PC-3 (cell line): ENCODE measurements around the gene CCBE1. TPM values are rescaled to one million over a fixed set of nuclear protein-coding genes. Genes with fewer than 3 reads are reported as not detected.

Source experiments
- ATAC-seq: fragments of 200-7000 bp; cut with Tn5 transposase; 2 replicates; pipeline ENCODE4 v1.9.1; 2020; ENCODE audit warnings: mild to moderate bottlenecking, moderate library complexity
- BruUV-seq: library from RNA; stranded (reverse); fragments of 400-500 nt; replicated peaks from 2 replicates; lab custom pipeline; 2021; lab: Mats Ljungman, UMichigan
- CTCF ChIA-PET: fragments of 300-600 bp; sonication (Branson Sonifier 250); formaldehyde crosslinking; loops from one replicate; lab custom pipeline; 2022; ENCODE audit warnings: antibody characterized with exemption; lab: Charles Lee
- POLR2A ChIA-PET: fragments of 300-600 bp; sonication (Branson Sonifier 250); formaldehyde crosslinking; loops from one replicate; lab custom pipeline; 2022; ENCODE audit warnings: antibody characterized with exemption; ENCODE audit not compliant: unreplicated experiment; lab: Charles Lee
- DNase-seq: peaks from one replicate; pipeline ENCODE4 v3.0.0-alpha.2; 2015
- H2AFZ ChIP-seq: fragments of 300-600 bp; sonication (generic); 2 replicates; pipeline ENCODE4 v1.6.0; 2016; ENCODE audit warnings: antibody characterized with exemption, low read length
- H3F3A ChIP-seq: fragments of 300-600 bp; sonication (generic); one replicate; pipeline ENCODE4 v1.6.0; 2017; ENCODE audit warnings: antibody characterized with exemption, low read length, control low read depth, mild to moderate bottlenecking; ENCODE audit not compliant: unreplicated experiment
- H3K27ac ChIP-seq: fragments of 300-600 bp; sonication (generic); 2 replicates; pipeline ENCODE4 v1.5.1; 2016; ENCODE audit warnings: mild to moderate bottlenecking, low read length
- H3K27me3 ChIP-seq: fragments of 300-600 bp; sonication (generic); 2 replicates; pipeline ENCODE4 v1.6.1; 2016; ENCODE audit warnings: low read length, mixed read lengths
- H3K36me3 ChIP-seq: fragments of 300-600 bp; sonication (generic); 2 replicates; pipeline ENCODE4 v1.6.1; 2016; ENCODE audit warnings: low read depth, mixed run types, low read length, mixed read lengths
- H3K4me1 ChIP-seq: fragments of 300-600 bp; sonication (generic); 2 replicates; pipeline ENCODE4 v1.5.1; 2016; ENCODE audit warnings: low read length; ENCODE audit not compliant: insufficient read depth
- H3K4me2 ChIP-seq: fragments of 300-600 bp; sonication (generic); 2 replicates; pipeline ENCODE4 v1.6.0; 2016; ENCODE audit warnings: low read length
- H3K4me3 ChIP-seq: fragments of 300-600 bp; sonication (generic); 2 replicates; pipeline ENCODE4 v1.5.1; 2016; ENCODE audit warnings: mild to moderate bottlenecking, low read length, mixed read lengths
- H3K79me2 ChIP-seq: fragments of 300-600 bp; sonication (generic); 2 replicates; pipeline ENCODE4 v1.6.1; 2017; ENCODE audit warnings: low read length, mixed read lengths
- H3K9ac ChIP-seq: fragments of 300-600 bp; sonication (generic); 2 replicates; pipeline ENCODE4 v1.6.0; 2016; ENCODE audit warnings: mild to moderate bottlenecking, low read length
- H3K9me2 ChIP-seq: fragments of 300-600 bp; sonication (generic); replicated peaks from 2 replicates; pipeline ENCODE4 v1.6.1; 2016; ENCODE audit warnings: mixed run types, low read length, mixed read lengths
- H3K9me3 ChIP-seq: fragments of 300-600 bp; sonication (generic); 2 replicates; pipeline ENCODE4 v1.6.1; 2016; ENCODE audit warnings: low read length, mixed read lengths
- H4K20me1 ChIP-seq: fragments of 300-600 bp; sonication (generic); 2 replicates; pipeline ENCODE4 v1.6.1; 2016; ENCODE audit warnings: low read length, mixed read lengths
- EZH2 ChIP-seq: fragments of 300-600 bp; sonication (generic); IDR thresholded peaks from one replicate; pipeline ENCODE4 v1.6.1; 2017; ENCODE audit warnings: antibody characterized with exemption, mild to moderate bottlenecking, low read length; ENCODE audit not compliant: unreplicated experiment
- EZH2phosphoT487 ChIP-seq: fragments of 300-600 bp; sonication (generic); IDR thresholded peaks from 2 replicates; pipeline ENCODE4 v1.6.1; 2018; ENCODE audit warnings: mild to moderate bottlenecking, antibody characterized with exemption, low read length, borderline replicate concordance
- intact Hi-C: fragments of 100-400 bp; cut with micrococcal nuclease; formaldehyde crosslinking; loops from 2 replicates; pipeline ENCODE4 v1.9.0; 2023
- total RNA-seq: library from RNA; depleted of rRNA; stranded (reverse); fragments of >200 nt; gene quantifications from 2 replicates; pipeline ENCODE4 v1.2.3, GENCODE V29; 2014
- TF ChIP-seq, protein P1 (sequence below): fragments of 300-600 bp; sonication (generic); conservative IDR thresholded peaks from 2 replicates; pipeline ENCODE4 v1.5.1; 2017; ENCODE audit warnings: antibody characterized with exemption, low read depth, mild to moderate bottlenecking, low read length

Gene CCBE1
- total RNA-seq, 1 experiment from 2014 or later = 13.9 TPM

- ATAC-seq (no peak), DNase-seq (no peak)
- POLR2A ChIA-PET = no interaction called here
- Histone ChIP-seq H3K36me3 (no peaks in the 10 kb centered on the region), H3K9me2 (no peaks in the 10 kb centered on the region), H3K4me3 (no peak overlapping the region), H3K27me3 (no peaks in the 10 kb centered on the region), H3K4me2 (no peak overlapping the region), H4K20me1 (no peaks in the 10 kb centered on the region), H3K9ac (no peak overlapping the region), H3K27ac (no peak overlapping the region), H3K79me2 (no peaks in the 10 kb centered on the region), H3K9me3 (no peaks in the 10 kb centered on the region), H2AFZ (no peak overlapping the region), H3K4me1 (peaks cover 4% of the 10 kb centered on the region; the same call in 1 of the 2 replicates), H3F3A (no peaks in the 10 kb centered on the region)
- intact Hi-C loops = no loop called here
- TF ChIP-seq, protein P1, sequence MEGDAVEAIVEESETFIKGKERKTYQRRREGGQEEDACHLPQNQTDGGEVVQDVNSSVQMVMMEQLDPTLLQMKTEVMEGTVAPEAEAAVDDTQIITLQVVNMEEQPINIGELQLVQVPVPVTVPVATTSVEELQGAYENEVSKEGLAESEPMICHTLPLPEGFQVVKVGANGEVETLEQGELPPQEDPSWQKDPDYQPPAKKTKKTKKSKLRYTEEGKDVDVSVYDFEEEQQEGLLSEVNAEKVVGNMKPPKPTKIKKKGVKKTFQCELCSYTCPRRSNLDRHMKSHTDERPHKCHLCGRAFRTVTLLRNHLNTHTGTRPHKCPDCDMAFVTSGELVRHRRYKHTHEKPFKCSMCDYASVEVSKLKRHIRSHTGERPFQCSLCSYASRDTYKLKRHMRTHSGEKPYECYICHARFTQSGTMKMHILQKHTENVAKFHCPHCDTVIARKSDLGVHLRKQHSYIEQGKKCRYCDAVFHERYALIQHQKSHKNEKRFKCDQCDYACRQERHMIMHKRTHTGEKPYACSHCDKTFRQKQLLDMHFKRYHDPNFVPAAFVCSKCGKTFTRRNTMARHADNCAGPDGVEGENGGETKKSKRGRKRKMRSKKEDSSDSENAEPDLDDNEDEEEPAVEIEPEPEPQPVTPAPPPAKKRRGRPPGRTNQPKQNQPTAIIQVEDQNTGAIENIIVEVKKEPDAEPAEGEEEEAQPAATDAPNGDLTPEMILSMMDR = no peak
- no peak for TF ChIP-seq EZH2
- no peak for TF ChIP-seq EZH2phosphoT487
- CTCF ChIA-PET = no interaction called here
- BruUV-seq = no TSS peak
Measured at GRCh38 chr18:59478591-59478990, 218.6 kb downstream of the CCBE1 start.

DNA sequence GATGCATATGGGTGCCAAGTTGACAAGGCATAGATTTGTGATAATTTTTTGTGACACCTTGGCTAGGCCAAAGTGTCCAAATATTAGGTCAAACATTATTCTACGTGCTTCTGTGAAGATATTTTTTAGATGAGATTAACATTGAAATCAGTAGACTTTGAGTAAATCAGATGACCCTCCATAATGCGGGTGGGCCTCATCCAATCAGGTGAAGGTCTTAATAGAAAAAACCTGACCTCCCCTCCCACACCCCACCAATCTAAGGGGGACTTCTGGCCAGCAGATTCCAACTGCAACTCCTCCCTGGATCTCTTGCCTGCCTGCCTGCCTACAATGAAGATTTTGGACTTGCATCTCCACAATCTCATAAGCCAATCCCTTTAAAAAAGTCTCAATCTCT, 219.4 kb downstream of the CCBE1 start:
- CTCF ChIA-PET = no interaction called here
- H3F3A ChIP-seq = no peaks in the 10 kb centered on the region
- H3K9me2 ChIP-seq = no peaks in the 10 kb centered on the region
- POLR2A ChIA-PET = no interaction called here
- no peaks in the 10 kb centered on the region for H3K36me3 ChIP-seq
- H3K4me2 ChIP-seq = no peak overlapping the region
- no peak overlapping the region for H3K27ac ChIP-seq
- H3K79me2 ChIP-seq = no peaks in the 10 kb centered on the region
- peaks cover 4% of the 10 kb centered on the region; the same call in 1 of the 2 replicates for H3K4me1 ChIP-seq
- ATAC-seq = no peak
- intact Hi-C loops = no loop called here
- H3K9ac ChIP-seq = no peak overlapping the region
- no peak overlapping the region for H2AFZ ChIP-seq
- BruUV-seq = no TSS peak
- no peaks in the 10 kb centered on the region for H4K20me1 ChIP-seq
- no peak overlapping the region for H3K4me3 ChIP-seq
- no peaks in the 10 kb centered on the region for H3K9me3 ChIP-seq
- H3K27me3 ChIP-seq = no peaks in the 10 kb centered on the region
- DNase-seq = no peak
- TF ChIP-seq EZH2 (no peak), EZH2phosphoT487 (no peak)
- TF ChIP-seq, protein P1 = no peak

GRCh38 chr18:59470561-59471121, 226.6 kb downstream of the CCBE1 start:
- no peaks in the 10 kb centered on the region for H3K9me3 ChIP-seq
- H3K36me3 ChIP-seq = no peaks in the 10 kb centered on the region
- H3K9ac ChIP-seq = no peak overlapping the region
- TF ChIP-seq, protein P1 = no peak
- TF ChIP-seq EZH2 = no peak
- TF ChIP-seq EZH2phosphoT487 = no peak
- CTCF ChIA-PET = interaction anchor here (0.6 kb wide), 2 partner anchors 10 to 12 kb away, joined by 3 to 4 read pairs; no protein-coding TSS in a partner anchor
- H2AFZ ChIP-seq = no peak overlapping the region
- no peaks in the 10 kb centered on the region for H3F3A ChIP-seq
- no peaks in the 10 kb centered on the region for H3K27me3 ChIP-seq
- intact Hi-C loops = no loop called here
- ATAC-seq = no peak
- no peak for DNase-seq
- H3K79me2 ChIP-seq = no peaks in the 10 kb centered on the region
- no peaks in the 10 kb centered on the region for H3K9me2 ChIP-seq
- POLR2A ChIA-PET = no interaction called here
- H4K20me1 ChIP-seq = no peaks in the 10 kb centered on the region
- no peak overlapping the region for H3K4me3 ChIP-seq
- no peaks in the 10 kb centered on the region for H3K4me1 ChIP-seq
- no peak overlapping the region for H3K27ac ChIP-seq
- BruUV-seq = no TSS peak
- H3K4me2 ChIP-seq = no peak overlapping the region
